Right renal pelvis (tissue), 4 donors: ENCODE data around the gene RALGAPA2. TPM values are rescaled to one million over a fixed set of nuclear protein-coding genes. Genes with fewer than 3 reads are reported as not detected.

Experiments
- DNase-seq, 4 donors: peaks; one replicate each; pipeline ENCODE4 v3.0.0-alpha.2; 2013; ENCODE audit warnings: low read depth in 4 of 4, low spot score in 3 of 4, missing footprints in 1 of 4
- polyA plus RNA-seq, 4 donors: library from polyadenylated mRNA; unstranded; fragments of 120-200 nt; gene quantifications; one replicate each; pipeline ENCODE4 v1.2.1, GENCODE V29; 2013; ENCODE audit not compliant: insufficient read length in 4 of 4

RALGAPA2 gene
- polyA plus RNA-seq, result 10 to 100 TPM; 18.3 to 22.8 (median 19.5) TPM

DNA sequence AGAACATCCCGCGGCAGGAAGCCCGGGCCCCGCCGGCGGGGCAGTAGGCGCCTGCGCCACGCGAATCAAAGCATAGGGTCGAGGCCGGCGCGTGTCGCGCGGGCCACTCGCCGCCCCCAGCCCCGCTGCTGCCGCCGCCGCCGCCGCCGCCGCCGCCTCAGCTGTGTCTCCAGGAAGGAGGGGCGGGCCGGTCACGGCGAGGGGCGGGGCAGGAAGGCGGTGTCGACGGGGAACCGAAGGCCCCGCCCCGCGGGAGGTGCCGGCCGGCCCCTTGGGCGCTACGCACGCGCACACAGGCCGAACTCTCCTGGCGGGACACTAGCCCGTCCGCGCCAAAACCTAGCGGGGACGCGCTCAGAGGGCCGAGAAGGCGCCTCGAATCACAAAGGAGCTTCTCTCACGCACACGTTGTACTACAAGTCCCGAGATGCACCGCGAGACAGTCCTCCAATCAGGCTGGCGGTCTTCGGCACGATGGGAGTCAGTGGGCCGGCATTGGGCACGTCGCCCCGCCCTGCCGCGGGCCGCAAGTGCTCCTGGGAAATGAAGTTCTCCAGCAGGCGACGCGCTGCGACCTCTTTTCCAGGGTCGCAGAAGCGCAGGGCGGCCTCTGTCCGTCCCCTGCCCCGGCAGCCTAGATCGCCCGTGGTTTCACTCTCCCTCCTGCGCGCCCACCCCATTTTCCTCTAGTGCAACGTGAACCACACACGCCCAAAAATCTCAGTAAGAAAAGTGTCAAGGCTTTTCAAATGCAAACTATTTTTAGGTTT, at the start of gene RALGAPA2:
TSS of gene RALGAPA2 (minus strand) at position 171 of the 770 bp plus-strand sequence. CDS start at position 7, 164 bp downstream.
- peak; percentile 92 to 98 (median 98) for DNase-seq

- DNase-seq, result no peak
Measured at GRCh38 chr20:20761301-20761700, 48.9 kb upstream of the RALGAPA2 start.

- DNase-seq, result no peak
Measured at GRCh38 chr20:20759132-20759531, 46.7 kb upstream of the RALGAPA2 start.

DNA sequence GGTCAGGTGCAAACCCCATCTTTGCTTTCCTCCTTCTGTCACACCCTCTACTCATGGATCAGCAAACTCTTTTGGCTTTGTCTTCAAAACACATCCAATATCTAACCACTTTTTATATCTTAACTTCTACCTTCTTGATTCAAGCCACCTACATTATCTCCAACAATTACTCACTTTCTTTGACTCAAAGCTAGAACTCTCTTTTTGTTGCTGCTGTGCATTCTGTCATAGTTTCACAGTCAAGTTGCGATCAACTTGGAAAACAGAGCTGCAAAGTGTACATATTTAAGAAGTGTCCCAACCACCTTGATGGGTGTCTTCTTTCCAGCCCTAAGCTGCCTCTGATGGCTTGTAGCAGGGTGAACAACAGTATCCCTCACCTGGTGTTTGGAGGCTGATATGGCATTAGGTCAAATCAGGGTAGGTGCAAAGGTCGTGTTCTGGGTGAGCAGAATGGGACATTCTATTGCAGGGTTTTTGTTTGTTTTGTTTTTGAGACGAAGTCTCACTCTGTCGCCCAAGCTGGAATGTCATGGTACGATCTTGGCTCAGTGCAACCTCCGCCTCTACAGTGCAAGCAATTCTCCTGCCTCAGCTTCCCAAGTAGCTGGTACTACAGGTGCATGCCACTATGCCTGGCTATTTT, 43.4 kb upstream of the RALGAPA2 start:
- no peak for DNase-seq

DNA sequence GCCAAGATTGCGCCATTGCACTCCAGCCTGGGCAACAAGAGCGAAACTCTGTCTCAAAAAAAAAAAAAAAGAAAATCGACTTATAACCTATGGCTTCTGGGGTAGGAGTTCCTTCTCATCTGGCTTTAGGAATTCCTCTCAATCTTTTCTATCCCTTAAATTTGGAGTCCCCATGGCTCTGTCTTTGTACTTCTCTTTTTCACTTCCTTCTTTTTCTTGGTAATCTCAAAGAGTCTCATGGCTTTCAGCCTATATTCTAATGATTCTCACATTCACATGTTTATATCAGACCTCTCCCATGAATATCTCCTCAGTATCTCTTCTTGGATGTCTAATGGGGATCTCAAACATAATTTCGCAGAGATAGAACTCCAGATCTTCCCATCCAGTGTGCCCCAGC, 42.8 kb upstream of the RALGAPA2 start:
- no peak for DNase-seq

DNA sequence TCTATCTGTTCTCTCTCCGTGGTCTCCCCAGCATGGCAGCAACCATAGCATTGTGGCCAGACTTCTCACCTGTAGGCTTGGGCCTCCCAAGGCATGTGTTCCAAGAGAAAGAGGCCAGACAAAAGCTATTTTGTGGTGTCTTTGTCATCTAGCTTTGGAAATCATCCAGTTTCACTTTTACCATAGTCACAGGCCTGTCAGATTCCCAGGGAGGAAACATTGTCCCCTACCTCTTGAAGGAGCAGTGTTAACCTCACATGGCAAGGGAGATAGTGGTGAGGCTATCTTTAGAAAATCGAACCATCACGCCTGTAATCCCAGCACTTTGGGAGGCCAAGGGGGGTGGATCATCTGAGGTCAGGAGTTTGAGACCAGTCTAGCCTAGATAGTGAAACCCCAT, 42.3 kb upstream of the RALGAPA2 start:
- no peak for DNase-seq

DNA sequence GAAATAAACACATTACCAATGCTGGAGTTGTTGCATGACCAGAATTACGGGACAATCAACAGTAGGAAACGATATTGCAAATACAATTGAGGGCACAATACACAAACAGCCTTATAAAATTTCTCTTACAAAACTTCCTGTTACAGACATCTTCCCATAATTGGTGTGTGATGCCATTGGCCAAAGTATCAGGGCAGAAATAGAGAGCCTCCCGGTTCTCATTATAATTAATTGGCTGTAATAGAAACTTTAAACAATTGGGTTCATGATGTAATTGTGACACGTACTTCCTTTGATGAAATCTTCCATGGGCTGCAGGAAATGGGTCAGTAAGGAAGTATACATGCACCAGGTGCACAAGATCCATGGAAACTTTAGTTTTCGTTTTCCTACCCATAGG, 40.3 kb upstream of the RALGAPA2 start:
- no peak for DNase-seq

GRCh38 chr20:20747298-20747697, 34.9 kb upstream of the RALGAPA2 start:
- DNase-seq, result no peak

GRCh38 chr20:20744170-20744725, 31.8 kb upstream of the RALGAPA2 start:
- no peak for DNase-seq

DNA sequence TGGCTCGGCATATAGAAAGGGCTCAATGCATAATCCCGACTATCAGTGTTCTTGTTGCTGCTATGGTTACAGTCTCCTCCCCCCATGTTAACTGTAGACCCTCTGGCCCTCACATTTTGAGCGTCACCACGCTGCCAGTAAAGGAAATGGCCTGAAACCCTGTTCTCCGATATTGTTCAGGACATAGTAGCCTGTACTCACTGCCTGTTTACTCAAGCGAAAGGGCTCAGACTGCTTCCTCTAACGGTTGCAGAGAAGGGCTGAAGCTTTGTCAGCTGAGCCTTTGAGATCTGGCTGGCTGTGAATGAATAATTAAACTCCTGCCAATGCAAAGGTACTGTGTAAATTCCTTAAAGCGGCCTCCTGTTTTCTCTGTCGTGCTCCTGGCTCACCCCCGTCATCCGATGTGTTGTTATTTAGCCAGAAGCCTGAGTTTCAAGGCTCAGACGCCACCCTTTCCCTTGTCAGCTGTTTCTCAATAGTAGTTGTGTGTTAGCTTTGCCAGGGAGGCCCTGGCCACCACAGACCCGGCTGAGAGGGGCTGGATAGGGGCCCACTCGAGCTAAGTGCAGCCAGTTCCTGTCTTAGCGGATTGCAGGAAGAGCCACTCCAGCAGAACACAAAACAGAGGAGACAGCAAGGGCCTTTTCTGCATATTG, 31.2 kb upstream of the RALGAPA2 start:
- DNase-seq, result peak in 2 of 4 donors; percentile 10 to 24

DNA sequence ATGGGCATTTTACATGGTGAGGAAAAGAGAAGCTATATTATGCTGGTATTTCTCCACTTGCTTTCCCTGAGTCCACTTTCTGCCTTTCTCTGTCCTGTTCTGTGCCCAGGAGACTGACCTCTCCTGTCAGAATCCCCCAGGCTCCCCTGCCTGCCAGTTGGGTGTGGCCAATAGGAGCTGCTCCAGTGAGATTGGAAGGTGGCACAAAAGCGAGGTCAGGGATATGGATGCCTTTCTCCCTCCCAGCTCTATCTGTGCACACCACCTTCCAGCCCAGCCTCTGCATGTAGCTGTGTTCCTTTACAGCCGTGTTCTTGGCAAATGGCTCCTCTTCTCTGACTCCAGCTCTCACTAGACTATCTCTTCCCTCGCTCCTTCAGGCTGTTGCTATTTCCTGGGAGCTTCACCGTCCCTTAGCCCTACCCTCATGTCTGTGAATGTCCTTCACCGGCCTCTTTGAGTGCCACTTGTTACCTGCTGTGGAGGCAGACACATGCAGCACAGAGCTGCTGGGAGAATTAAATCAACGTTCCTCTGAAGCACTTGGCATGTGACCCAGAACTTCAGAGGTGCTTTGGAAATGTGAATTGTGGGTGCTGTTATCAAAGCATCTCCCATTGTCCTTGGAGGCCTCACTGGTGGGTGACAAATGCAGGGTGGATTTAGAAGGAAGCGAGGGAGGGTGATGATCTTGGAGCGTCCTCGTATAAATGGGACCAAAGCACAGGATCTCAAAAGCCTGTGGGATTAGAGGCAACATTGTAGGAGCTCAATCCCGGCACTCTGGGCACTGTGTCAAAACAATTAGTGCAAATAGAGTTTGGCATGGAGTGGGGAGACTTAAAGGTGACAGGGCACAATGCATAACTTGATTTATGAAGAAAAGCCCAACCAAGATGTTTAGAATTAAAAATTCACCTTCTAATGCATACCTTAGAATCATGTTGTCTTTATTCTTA, 28.9 kb upstream of the RALGAPA2 start:
- DNase-seq, result no peak

DNA sequence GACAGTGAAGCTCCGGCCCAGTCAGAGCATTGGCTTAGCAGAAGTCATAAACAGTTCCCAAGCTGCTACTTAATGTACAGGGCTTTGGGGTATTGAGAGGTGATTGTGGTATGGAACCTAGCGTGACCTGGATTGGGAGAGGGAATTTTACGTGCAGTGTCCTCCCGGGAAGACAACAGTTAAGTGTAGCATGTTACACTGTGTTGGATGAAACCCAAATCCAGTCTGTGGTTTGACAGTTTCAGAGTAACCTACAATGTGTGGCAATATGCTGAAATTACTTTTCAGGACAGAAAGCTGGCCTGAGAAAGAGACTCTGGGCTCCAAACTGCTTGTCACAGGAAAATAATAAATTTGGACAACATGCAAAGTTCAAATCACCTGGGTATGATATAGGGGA, 28.1 kb upstream of the RALGAPA2 start:
- no peak for DNase-seq

DNA sequence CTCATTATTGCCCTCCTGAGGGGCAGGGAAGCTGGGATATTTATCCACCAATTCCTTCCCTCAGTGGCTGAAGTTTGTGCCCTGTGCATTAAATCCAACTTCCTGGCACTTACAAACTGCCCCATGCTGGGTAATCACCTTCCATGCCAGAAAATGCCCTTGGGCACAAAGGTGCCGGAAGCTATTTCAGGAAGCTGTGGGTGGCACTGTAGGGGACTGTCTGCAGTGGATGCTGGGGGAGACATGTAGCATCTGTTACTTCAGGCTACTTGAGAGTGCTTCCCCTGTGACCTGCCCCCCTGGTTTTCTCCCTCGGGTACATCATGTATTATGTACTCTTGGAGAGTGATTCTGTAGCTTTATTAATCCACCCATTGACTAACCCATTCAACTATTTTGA, 24.7 kb upstream of the RALGAPA2 start:
- DNase-seq, result no peak

- DNase-seq, result no peak
Measured at GRCh38 chr20:20736303-20736702, 23.9 kb upstream of the RALGAPA2 start.

- no peak for DNase-seq
Measured at GRCh38 chr20:20734475-20734948, 22.1 kb upstream of the RALGAPA2 start.

DNA sequence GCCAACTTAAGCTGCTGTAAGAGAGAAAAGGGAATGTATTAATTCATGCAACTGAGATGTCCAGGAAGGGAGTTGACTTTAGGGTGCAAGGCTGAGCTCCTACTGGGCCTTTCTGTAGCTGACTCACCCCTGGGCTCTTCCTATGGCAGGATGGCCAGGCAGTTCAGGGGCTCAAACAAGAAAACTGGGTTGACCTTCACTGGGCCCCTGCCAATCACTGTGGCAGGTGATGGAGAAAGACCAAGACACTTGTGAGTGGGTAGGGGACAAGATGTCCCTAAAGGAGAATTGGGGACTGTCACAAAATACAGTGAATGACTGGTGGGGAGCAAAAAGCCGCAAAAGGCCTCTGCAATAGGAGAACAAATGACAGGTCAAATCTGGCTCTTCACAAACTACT, 21.5 kb upstream of the RALGAPA2 start:
- no peak for DNase-seq

DNA sequence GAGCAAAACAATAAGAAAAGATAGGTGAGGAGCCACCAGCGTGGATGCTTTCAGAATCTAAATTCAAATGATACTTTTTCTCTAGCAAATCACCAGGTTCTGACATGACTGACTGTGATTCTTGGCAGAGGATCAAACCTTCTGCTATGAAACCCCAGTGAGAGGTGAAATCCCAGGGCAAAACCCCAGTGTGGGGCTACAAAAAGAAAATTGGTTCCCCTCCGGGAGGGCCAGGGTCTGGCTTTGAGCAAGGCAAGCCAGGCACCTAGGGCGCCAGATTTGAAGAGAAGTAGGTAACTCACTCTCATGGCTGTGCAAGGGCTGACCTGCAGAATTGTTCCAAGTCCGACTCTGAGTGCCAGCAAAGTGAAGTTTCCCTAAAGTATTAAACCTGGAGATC, 20.2 kb upstream of the RALGAPA2 start:
- DNase-seq, result no peak

DNA sequence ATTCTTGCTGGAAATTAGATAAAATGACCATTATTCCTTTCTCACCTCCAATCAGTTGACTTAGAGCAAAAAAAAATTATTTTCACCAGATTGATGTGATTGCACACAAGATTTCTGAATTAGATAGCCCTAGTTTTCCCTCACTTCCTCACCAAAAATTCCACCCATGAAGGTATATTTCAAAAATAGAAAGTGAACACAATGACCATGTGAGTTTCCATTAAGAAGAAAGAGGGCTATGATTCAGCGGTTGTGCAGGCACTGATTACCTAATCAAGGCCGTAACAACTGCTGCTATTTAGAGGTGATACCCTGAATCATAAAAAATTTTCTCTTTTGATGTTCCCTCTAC, 19.5 kb upstream of the RALGAPA2 start:
- no peak for DNase-seq

GRCh38 chr20:20731000-20731944, 18.8 kb upstream of the RALGAPA2 start:
- DNase-seq, result no peak
